Activated T-helper 1 cell treated with anti-CD3 and anti-CD28 coated beads, Interleukin-2, amount 50 U/mL, for 16 hours (primary cell): Measurements from ENCODE around the gene SCN8A.
"Not testable (repeated sequence)": the region's sequence is repeated elsewhere in the genome, so short reads cannot be mapped to it uniquely, and the experiment has no call there.

ENCODE experiments used
- DNase-seq, 2 donors: peaks; one replicate each; pipeline ENCODE4 v3.0.0-alpha.2; 2020; ENCODE audit warnings: low read depth in 1 of 2, low spot score in 1 of 2

Gene SCN8A

GRCh38 chr12:51591016-51591901 lies at the start of gene SCN8A:
SCN8A (plus strand) TSS chr12:51591233; CDS start chr12:51662818, 71,585 bp downstream.
- DNase-seq = peak; percentile 5 to 28

- DNase-seq = no peak
Measured at GRCh38 chr12:51546097-51546496, 44.9 kb upstream of the SCN8A start.

- no peak for DNase-seq
Measured at GRCh38 chr12:51547606-51548005, 43.4 kb upstream of the SCN8A start.

- DNase-seq = no peak
Measured at GRCh38 chr12:51548241-51548640, 42.8 kb upstream of the SCN8A start.

- DNase-seq = no peak
Measured at GRCh38 chr12:51549637-51550036, 41.4 kb upstream of the SCN8A start.

- not testable (repeated sequence) for DNase-seq
Measured at GRCh38 chr12:51568271-51569032, 22.6 kb upstream of the SCN8A start.

- DNase-seq = no peak
Measured at GRCh38 chr12:51579321-51579850, 11.6 kb upstream of the SCN8A start.

- DNase-seq = no peak
Measured at GRCh38 chr12:51589060-51589459, 2.0 kb upstream of the SCN8A start.

- DNase-seq = no peak
Measured at GRCh38 chr12:51589557-51590176, 1.4 kb upstream of the SCN8A start.

GRCh38 chr12:51590347-51591015 lies 552 bp upstream of the SCN8A start:
- DNase-seq = peak; percentile 41 to 60

- no peak for DNase-seq
Measured at GRCh38 chr12:51592034-51592705, 1.1 kb downstream of the SCN8A start.

- DNase-seq = no peak
Measured at GRCh38 chr12:51593021-51593420, 2.0 kb downstream of the SCN8A start.

GRCh38 chr12:51593539-51593938 lies 2.5 kb downstream of the SCN8A start:
- DNase-seq = no peak

- DNase-seq = no peak
Measured at GRCh38 chr12:51598156-51598555, 7.1 kb downstream of the SCN8A start.

- no peak for DNase-seq
Measured at GRCh38 chr12:51600721-51601120, 9.7 kb downstream of the SCN8A start.

GRCh38 chr12:51601241-51601640 lies 10.2 kb downstream of the SCN8A start:
- no peak for DNase-seq

- DNase-seq = not testable (repeated sequence)
Measured at GRCh38 chr12:51605896-51606295, 14.9 kb downstream of the SCN8A start.

GRCh38 chr12:51607197-51607596 lies 16.2 kb downstream of the SCN8A start:
- DNase-seq = not testable (repeated sequence)

GRCh38 chr12:51620448-51620847 lies 29.4 kb downstream of the SCN8A start:
- DNase-seq = no peak

- DNase-seq = no peak
Measured at GRCh38 chr12:51621156-51621922, 30.3 kb downstream of the SCN8A start.
